HCT116 (cell line): ENCODE data around the gene SNRNP200. TPM values are rescaled to one million over a fixed set of nuclear protein-coding genes. Genes with fewer than 3 reads are reported as not detected.

ENCODE experiments used
- ATAC-seq: fragments of 200-7000 bp; cut with Tn5 transposase; 2 replicates; pipeline ENCODE4 v1.9.1; 2020; ENCODE audit warnings: mild to moderate bottlenecking, moderate library complexity
- BruUV-seq: library from RNA; stranded (reverse); fragments of 400-500 nt; replicated peaks from 2 replicates; lab custom pipeline; 2021; lab: Mats Ljungman, UMichigan
- CTCF ChIA-PET: fragments of 300-600 bp; sonication (Branson Sonifier 250); formaldehyde crosslinking; loops from one replicate; lab custom pipeline; 2021; ENCODE audit warnings: antibody characterized with exemption; lab: Charles Lee
- POLR2A ChIA-PET: fragments of 300-600, 350-600 bp; sonication (Branson Sonifier 250); formaldehyde crosslinking; loops from one replicate; lab custom pipeline; 2021; ENCODE audit warnings: antibody characterized with exemption; lab: Charles Lee
- RAD21 ChIA-PET, 2 experiments: fragments of 300-600 bp; sonication (Branson Sonifier 250); formaldehyde crosslinking; loops; one replicate each; lab custom pipeline; 2023; ENCODE audit warnings: low total read pairs in 2 of 2; ENCODE audit not compliant: uncharacterized antibody in 2 of 2, unreplicated experiment in 2 of 2, low non-redundant PET in 1 of 2; lab: Charles Lee
- DNase-seq: peaks from one replicate; pipeline ENCODE4 v3.0.0-alpha.2; 2010; ENCODE audit warnings: low read depth, low spot score
- H2AFZ ChIP-seq: fragments of 200-600 bp; shearing (Covaris generic), sonication (generic); 2 replicates; pipeline ENCODE4 v1.6.1; 2017; ENCODE audit warnings: low read depth, mixed run types, mixed read lengths, antibody characterized with exemption, low read length; ENCODE audit not compliant: poor library complexity, severe bottlenecking
- H3K27ac ChIP-seq: 2 replicates; pipeline ENCODE4 v1.5.1; 2012; ENCODE audit warnings: low read depth, low read length
- H3K27me3 ChIP-seq: fragments of 200-600 bp; sonication (generic); 2 replicates; pipeline ENCODE4 v1.6.1; 2016; ENCODE audit warnings: mixed run types, low read length, mixed read lengths; ENCODE audit not compliant: insufficient read depth
- H3K36me3 ChIP-seq, 2 experiments: fragments of 200-500 bp in 1 of 2; fragments of 200-600 bp in 1 of 2; sonication (Bioruptor generic) in 1 of 2; sonication (generic) in 1 of 2; 2 replicates each; pipeline versions ENCODE4 v1.5.1 to v1.6.1; 2014 to 2016; ENCODE audit warnings: low read length in 2 of 2, inconsistent platforms in 1 of 2, mixed read lengths in 1 of 2, mixed run types in 1 of 2; ENCODE audit not compliant: insufficient read depth in 2 of 2, control insufficient read depth in 1 of 2
- H3K4me1 ChIP-seq, 2 experiments: fragments of 200-600 bp in 1 of 2; sonication (generic) in 1 of 2; 2 replicates each; pipeline versions ENCODE4 v1.5.1 to v1.6.1; 2012 to 2017; ENCODE audit warnings: low read length in 2 of 2, inconsistent platforms in 1 of 2, mild to moderate bottlenecking in 1 of 2, mixed read lengths in 1 of 2, mixed run types in 1 of 2, moderate library complexity in 1 of 2; ENCODE audit not compliant: insufficient read depth in 2 of 2, control insufficient read depth in 1 of 2
- H3K4me2 ChIP-seq: fragments of 200-600 bp; sonication (generic); 2 replicates; pipeline ENCODE4 v1.6.1; 2017; ENCODE audit warnings: mixed run types, low read length, mixed read lengths
- H3K4me3 ChIP-seq, 2 experiments: fragments of 200-600 bp in 1 of 2; sonication (generic) in 1 of 2; replicated peaks in 1 of 2; 2 replicates each; pipeline ENCODE4 v1.5.1; 2011 to 2016; ENCODE audit warnings: low read length in 2 of 2, control low read depth in 1 of 2, low read depth in 1 of 2, mild to moderate bottlenecking in 1 of 2, mixed read lengths in 1 of 2, mixed run types in 1 of 2
- H3K79me2 ChIP-seq: fragments of 200-600 bp; sonication (generic); 2 replicates; pipeline ENCODE4 v1.6.1; 2017; ENCODE audit warnings: mild to moderate bottlenecking, mixed run types, low read length, moderate library complexity, mixed read lengths; ENCODE audit not compliant: insufficient read depth
- H3K9ac ChIP-seq: fragments of 200-600 bp; sonication (generic); 2 replicates; pipeline ENCODE4 v1.6.1; 2016; ENCODE audit warnings: low read length, mixed read lengths
- H3K9me2 ChIP-seq: fragments of 200-600 bp; sonication (generic), shearing (Covaris generic); 2 replicates; pipeline ENCODE4 v1.6.1; 2017; ENCODE audit warnings: mixed run types, mild to moderate bottlenecking, moderate library complexity; ENCODE audit not compliant: insufficient read depth
- H3K9me3 ChIP-seq, 2 experiments: fragments of 200-500 bp in 1 of 2; fragments of 200-600 bp in 1 of 2; sonication (Bioruptor generic) in 1 of 2; sonication (generic) in 1 of 2; 2 replicates each; pipeline ENCODE4 v1.6.1; 2014 to 2017; ENCODE audit warnings: low read length in 2 of 2, mixed read lengths in 2 of 2, inconsistent platforms in 1 of 2, low read depth in 1 of 2, mild to moderate bottlenecking in 1 of 2, mixed run types in 1 of 2, moderate library complexity in 1 of 2; ENCODE audit not compliant: control insufficient read depth in 1 of 2, insufficient read depth in 1 of 2
- H4K20me1 ChIP-seq: fragments of 200-600 bp; sonication (generic), shearing (Covaris generic); 2 replicates; pipeline ENCODE4 v1.6.1; 2017; ENCODE audit warnings: mixed run types, mild to moderate bottlenecking, moderate library complexity; ENCODE audit not compliant: insufficient read depth
- CTCF ChIP-seq, 3 experiments: fragments of 200-600 bp in 1 of 3; sonication (generic) in 1 of 3; IDR thresholded peaks in 2 of 3; conservative IDR thresholded peaks in 1 of 3; 2 replicates each; pipeline ENCODE4 v1.5.1; 2012 to 2017; ENCODE audit warnings: low read depth in 2 of 3, low read length in 2 of 3, antibody characterized with exemption in 1 of 3, borderline replicate concordance in 1 of 3, control low read depth in 1 of 3, mild to moderate bottlenecking in 1 of 3, mixed read lengths in 1 of 3, mixed run types in 1 of 3, moderate library complexity in 1 of 3; ENCODE audit not compliant: insufficient read depth in 1 of 3
- EGR1 ChIP-seq: IDR thresholded peaks from 2 replicates; pipeline ENCODE4 v1.6.1; 2012; ENCODE audit warnings: low read depth
- FOSL1 ChIP-seq: IDR thresholded peaks from 2 replicates; pipeline ENCODE4 v1.6.1; 2012; ENCODE audit warnings: low read depth
- JUND ChIP-seq: IDR thresholded peaks from 2 replicates; pipeline ENCODE4 v1.6.1; 2012
- POLR2A ChIP-seq: IDR thresholded peaks from 2 replicates; pipeline ENCODE4 v1.7.0; 2011; ENCODE audit warnings: borderline replicate concordance; ENCODE audit not compliant: insufficient read depth, insufficient read length; ENCODE audit errors: extremely low read depth
- POLR2AphosphoS5 ChIP-seq: IDR thresholded peaks from 2 replicates; pipeline ENCODE4 v1.6.1; 2011; ENCODE audit warnings: mild to moderate bottlenecking, low read depth, low read length, moderate library complexity
- RAD21 ChIP-seq: IDR thresholded peaks from 2 replicates; pipeline ENCODE4 v1.6.1; 2012; ENCODE audit warnings: low read depth, mild to moderate bottlenecking
- SP1 ChIP-seq: IDR thresholded peaks from 2 replicates; pipeline ENCODE4 v1.6.1; 2012; ENCODE audit warnings: low read depth
- TCF7L2 ChIP-seq: IDR thresholded peaks from 2 replicates; pipeline ENCODE4 v1.7.0; 2011; ENCODE audit warnings: borderline replicate concordance, inconsistent platforms; ENCODE audit not compliant: insufficient read depth, insufficient read length; ENCODE audit errors: extremely low read depth
- YY1 ChIP-seq: IDR thresholded peaks from 2 replicates; pipeline ENCODE4 v1.6.1; 2011; ENCODE audit warnings: low read length, low read depth, moderate library complexity, mild to moderate bottlenecking; ENCODE audit not compliant: insufficient replicate concordance; ENCODE audit errors: extremely low read depth
- ZFX ChIP-seq: fragments of 450-650 bp; IDR thresholded peaks from 2 replicates; pipeline ENCODE4 v1.6.1; 2017
- intact Hi-C: fragments of 100-400 bp; cut with micrococcal nuclease; formaldehyde crosslinking; loops from 2 replicates; pipeline ENCODE4 v1.10.0; 2022
- total RNA-seq: library from RNA; stranded (reverse); gene quantifications from one replicate; pipeline ENCODE4 v1.2.1, GENCODE V29; 2021; ENCODE audit not compliant: unreplicated experiment
- TF ChIP-seq, protein P1 (sequence below): IDR thresholded peaks from 2 replicates; pipeline ENCODE4 v1.6.1; 2011; ENCODE audit warnings: mild to moderate bottlenecking, low read length, moderate library complexity; ENCODE audit not compliant: insufficient replicate concordance; ENCODE audit errors: extremely low read depth

Gene SNRNP200
- total RNA-seq, 1 experiment from 2014 or later = 202 TPM

GRCh38 chr2:96326564-96326963 is 21.2 kb upstream of the SNRNP200 start:
- RAD21 ChIA-PET = no interaction called here
- no TSS peak for BruUV-seq
- peak overlapping the region in 1 of 2 experiments; percentile 72; a peak in 2 of 4 replicates for H3K4me3 ChIP-seq
- no peaks in the 10 kb centered on the region for H3K27me3 ChIP-seq
- intact Hi-C loops = no loop called here
- ATAC-seq = no peak
- POLR2A ChIA-PET = interaction anchor here (0.7 kb wide), 1 partner anchor 9 kb away, joined by 3 read pairs; the partner anchor contains the start of gene NCAPH
- H3K9me2 ChIP-seq = no peaks in the 10 kb centered on the region
- no peak for DNase-seq
- peak overlapping the region; percentile 93 for H3K4me2 ChIP-seq
- CTCF ChIA-PET = interaction anchor here (2.3 kb wide), 1 partner anchor 223 kb away, joined by 7 read pairs; no protein-coding TSS in a partner anchor
- no peaks in the 10 kb centered on the region for H4K20me1 ChIP-seq
- no peak overlapping the region for H3K27ac ChIP-seq
- H3K4me1 ChIP-seq = peaks cover 17 to 41% of the 10 kb centered on the region in 2 experiments
- no peaks in the 10 kb centered on the region for H3K9me3 ChIP-seq
- H3K9ac ChIP-seq = peak overlapping the region; percentile 76
- TF ChIP-seq RAD21 (no peak), FOSL1 (no peak), EGR1 (no peak)
- H3K36me3 ChIP-seq = peaks cover 3 to 23% of the 10 kb centered on the region in 2 experiments; a peak in 2 of 4 replicates
- no peak overlapping the region for H2AFZ ChIP-seq
- H3K79me2 ChIP-seq = peaks cover 23% of the 10 kb centered on the region; the same call in 1 of the 2 replicates

DNA sequence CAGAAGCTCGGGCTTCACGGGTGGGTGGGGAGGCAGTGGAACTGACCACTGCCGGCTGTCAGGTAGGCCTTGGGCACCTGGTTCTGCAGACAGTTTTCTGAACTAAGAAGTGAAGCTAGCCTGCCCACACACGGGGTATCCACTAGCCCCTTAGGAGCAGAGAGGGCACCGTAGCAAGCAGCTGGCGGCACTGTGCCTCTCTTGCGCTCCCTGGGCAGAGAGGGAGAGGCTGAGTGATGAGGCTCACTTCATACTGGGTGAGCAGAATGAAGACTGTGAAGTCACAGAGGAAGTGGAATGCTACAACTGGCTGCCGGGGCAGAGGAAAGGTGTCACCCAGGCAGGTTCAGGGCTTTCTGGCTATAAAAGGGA is 20.5 kb upstream of the SNRNP200 start:
- H3K27me3 ChIP-seq = no peaks in the 10 kb centered on the region
- peak; percentile 4; the same call in 1 of the 2 replicates for ATAC-seq
- BruUV-seq = no TSS peak
- peak overlapping the region; percentile 93 for H3K4me2 ChIP-seq
- H3K4me3 ChIP-seq = peak overlapping the region; percentile 72
- peak overlapping the region; percentile 71 for H2AFZ ChIP-seq
- peak overlapping the region; percentile 76 for H3K9ac ChIP-seq
- peak overlapping the region; percentile 66 for H3K27ac ChIP-seq
- DNase-seq = no peak
- ChIA-PET CTCF (interaction anchor here (2.3 kb wide), 1 partner anchor 224 kb away, joined by 7 read pairs; no protein-coding TSS in a partner anchor), RAD21 (interaction anchor here in 1 of 2 experiments (1.0 kb wide), 1 partner anchor 9 kb away, joined by 4 read pairs; the partner anchor contains the start of gene NCAPH), POLR2A (interaction anchor here (0.7 to 1.3 kb wide), 3 partner anchors 8 to 10 kb away, joined by 3 to 4 read pairs (median 3); partner anchors contain the start of gene NCAPH)
- H3K9me2 ChIP-seq = no peaks in the 10 kb centered on the region
- intact Hi-C loops = no loop called here
- H3K79me2 ChIP-seq = peaks cover 23% of the 10 kb centered on the region; the same call in 1 of the 2 replicates
- H3K4me1 ChIP-seq = peaks cover 17 to 48% of the 10 kb centered on the region in 2 experiments
- H4K20me1 ChIP-seq = no peaks in the 10 kb centered on the region
- peaks cover 3 to 23% of the 10 kb centered on the region in 2 experiments; a peak in 2 of 4 replicates for H3K36me3 ChIP-seq
- no peaks in the 10 kb centered on the region for H3K9me3 ChIP-seq
- no peak for TF ChIP-seq JUND
- TF ChIP-seq YY1 = no peak
- TF ChIP-seq POLR2A = no peak
- no peak for TF ChIP-seq ZFX
- no peak for TF ChIP-seq FOSL1
- no peak for TF ChIP-seq RAD21
- TF ChIP-seq CTCF (IDR thresholded peaks at IDR 0.05 in 2 of 3, conservative IDR thresholded peaks at IDR 0.05 in 1 of 3; ENCODE audit: borderline replicate concordance in 1 of 3, insufficient read depth in 1 of 3, low read depth in 2 of 3, low read length in 2 of 3) = no peak
- TF ChIP-seq, protein P1, sequence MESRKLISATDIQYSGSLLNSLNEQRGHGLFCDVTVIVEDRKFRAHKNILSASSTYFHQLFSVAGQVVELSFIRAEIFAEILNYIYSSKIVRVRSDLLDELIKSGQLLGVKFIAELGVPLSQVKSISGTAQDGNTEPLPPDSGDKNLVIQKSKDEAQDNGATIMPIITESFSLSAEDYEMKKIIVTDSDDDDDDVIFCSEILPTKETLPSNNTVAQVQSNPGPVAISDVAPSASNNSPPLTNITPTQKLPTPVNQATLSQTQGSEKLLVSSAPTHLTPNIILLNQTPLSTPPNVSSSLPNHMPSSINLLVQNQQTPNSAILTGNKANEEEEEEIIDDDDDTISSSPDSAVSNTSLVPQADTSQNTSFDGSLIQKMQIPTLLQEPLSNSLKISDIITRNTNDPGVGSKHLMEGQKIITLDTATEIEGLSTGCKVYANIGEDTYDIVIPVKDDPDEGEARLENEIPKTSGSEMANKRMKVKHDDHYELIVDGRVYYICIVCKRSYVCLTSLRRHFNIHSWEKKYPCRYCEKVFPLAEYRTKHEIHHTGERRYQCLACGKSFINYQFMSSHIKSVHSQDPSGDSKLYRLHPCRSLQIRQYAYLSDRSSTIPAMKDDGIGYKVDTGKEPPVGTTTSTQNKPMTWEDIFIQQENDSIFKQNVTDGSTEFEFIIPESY = no peak
- no peak for TF ChIP-seq SP1
- no peak for TF ChIP-seq TCF7L2
- TF ChIP-seq POLR2AphosphoS5 = no peak
- TF ChIP-seq EGR1 = no peak
